Measurements from ENCODE around the gene MIER2.
"Not testable (repeated sequence)": the region's sequence is repeated elsewhere in the genome, so short reads cannot be mapped to it uniquely, and the experiment has no call there.

MIER2 gene

GRCh38 chr19:275000-275399 lies 69.6 kb downstream of the MIER2 start:
- POLR2A ChIA-PET, result no interaction called here
- TF ChIP-seq CTCF (IDR thresholded peaks at IDR 0.05; ENCODE audit: control extremely low read depth, extremely low read depth, low read depth, missing control alignments), result no peak

DNA sequence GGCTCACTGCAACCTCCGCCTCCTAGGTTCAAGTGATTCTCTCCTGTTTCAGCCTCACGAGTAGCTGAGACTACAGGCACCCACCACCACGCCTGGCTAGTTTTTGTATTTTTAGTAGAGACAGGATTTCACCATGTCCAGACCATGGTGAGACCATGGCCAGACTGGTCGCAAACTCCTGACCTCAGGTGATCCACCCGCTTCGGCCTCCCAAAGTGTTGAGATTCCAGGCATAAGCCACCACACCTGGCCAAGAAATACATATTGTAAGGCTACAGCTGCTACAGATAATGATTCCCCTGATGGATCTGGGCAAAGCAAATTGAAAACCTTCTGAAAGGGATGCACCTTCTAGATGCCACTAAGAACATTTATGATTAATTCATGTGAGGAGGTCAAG lies 71.2 kb downstream of the MIER2 start:
- DNase-seq (ENCODE audit: extremely low spot score), result no peak
- ChIA-PET CTCF (interaction anchor here (2.4 kb wide), 1 partner anchor 26 kb away, joined by 13 read pairs; no protein-coding TSS in a partner anchor), POLR2A (no interaction called here)
- no peak for TF ChIP-seq CTCF (IDR thresholded peaks at IDR 0.05; ENCODE audit: control extremely low read depth, extremely low read depth, low read depth, missing control alignments)

More at GRCh38 chr19:275000-275399, 69.6 kb downstream of the MIER2 start:
- CTCF ChIA-PET, result interaction anchor here (2.4 kb wide), 1 partner anchor 28 kb away, joined by 13 read pairs; no protein-coding TSS in a partner anchor
- no peak for DNase-seq (ENCODE audit: extremely low spot score)

GRCh38 chr19:271856-272255 lies 72.7 kb downstream of the MIER2 start:
- CTCF ChIA-PET, result no interaction called here
- no peak for TF ChIP-seq CTCF (IDR thresholded peaks at IDR 0.05; ENCODE audit: control extremely low read depth, extremely low read depth, low read depth, missing control alignments)
- DNase-seq (ENCODE audit: extremely low spot score), result no peak
- POLR2A ChIA-PET, result no interaction called here

DNA sequence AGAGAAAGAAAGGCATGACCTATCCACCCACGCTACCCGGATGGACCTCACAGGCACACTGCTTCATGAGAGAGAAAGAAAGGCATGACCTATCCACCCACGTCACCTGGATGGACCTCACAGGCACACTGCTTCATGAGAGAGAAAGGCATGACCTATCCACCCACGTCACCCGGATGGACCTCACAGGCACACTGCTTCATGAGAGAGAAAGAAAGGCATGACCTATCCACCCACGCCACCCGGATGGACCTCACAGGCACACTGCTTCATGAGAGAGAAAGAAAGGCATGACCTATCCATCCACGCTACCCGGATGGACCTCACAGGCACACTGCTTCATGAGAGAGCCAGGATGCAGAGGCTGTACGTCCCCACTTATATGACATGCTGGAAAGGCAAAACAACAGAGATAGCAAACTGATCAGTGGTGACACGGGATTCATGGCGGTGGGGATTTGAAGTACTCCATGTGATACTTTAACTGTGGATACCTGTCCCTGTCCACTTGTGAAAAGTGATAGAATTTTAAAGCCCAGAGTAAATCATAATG lies 73.8 kb downstream of the MIER2 start:
- POLR2A ChIA-PET; DNase-seq (ENCODE audit: extremely low spot score); CTCF ChIA-PET: not testable (repeated sequence)

DNA sequence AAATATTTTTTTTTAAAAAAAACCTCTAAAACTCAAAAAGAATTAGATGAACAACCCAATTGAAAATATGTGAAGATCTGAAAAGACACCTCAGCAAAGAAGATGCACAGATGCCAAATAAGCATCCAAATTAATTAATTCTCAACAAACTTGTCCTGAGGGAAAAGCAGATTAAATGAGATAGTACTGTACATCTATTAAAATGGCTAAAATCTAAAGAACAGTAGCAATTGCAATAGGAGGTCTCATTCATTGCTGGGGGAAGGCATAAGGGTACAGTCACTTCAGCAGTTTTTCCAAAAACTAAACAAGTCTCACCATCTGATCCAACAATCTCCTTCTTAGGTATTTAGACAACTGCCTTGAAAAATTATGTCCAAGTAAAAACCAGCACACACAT lies 75.4 kb downstream of the MIER2 start:
- DNase-seq (ENCODE audit: extremely low spot score), result no peak
- POLR2A ChIA-PET, result no interaction called here

GRCh38 chr19:262125-262524 lies 82.5 kb downstream of the MIER2 start:
- POLR2A ChIA-PET, result no interaction called here
- peak; percentile 30 for DNase-seq (ENCODE audit: extremely low spot score)
- CTCF ChIA-PET, result interaction anchor here (0.8 to 3.0 kb wide), 3 partner anchors 9 to 249 kb away, joined by 3 to 23 read pairs (median 6); no protein-coding TSS in a partner anchor
- no peak for TF ChIP-seq CTCF (IDR thresholded peaks at IDR 0.05; ENCODE audit: control extremely low read depth, extremely low read depth, low read depth, missing control alignments)

More for the DNA sequence above, 75.4 kb downstream of the MIER2 start:
- TF ChIP-seq CTCF (IDR thresholded peaks at IDR 0.05; ENCODE audit: control extremely low read depth, extremely low read depth, low read depth, missing control alignments), result no peak
- CTCF ChIA-PET, result no interaction called here

GRCh38 chr19:256804-257203 lies 87.8 kb downstream of the MIER2 start:
- CTCF ChIA-PET, result interaction anchor here (1.3 to 1.7 kb wide), 3 partner anchors 10 to 249 kb away, joined by 3 to 10 read pairs (median 6); no protein-coding TSS in a partner anchor
- DNase-seq (ENCODE audit: extremely low spot score); POLR2A ChIA-PET: not testable (repeated sequence)
